ENCODE data around the gene KCND3. TPM values are rescaled to one million over a fixed set of nuclear protein-coding genes. Genes with fewer than 3 reads are reported as not detected.

Gene KCND3
- total RNA-seq, 1 donor from 2014 or later: 2.1 TPM

- H3K4me1 Mint-ChIP-seq (ENCODE audit: unreplicated experiment): peaks cover 5% of the 10 kb centered on the region
- no peak for DNase-seq (ENCODE audit: extremely low spot score, unreplicated experiment)
- H3K27ac Mint-ChIP-seq (ENCODE audit: unreplicated experiment): no peak overlapping the region
- H3K4me3 Mint-ChIP-seq (ENCODE audit: unreplicated experiment): no peak overlapping the region
- no peaks in the 10 kb centered on the region for H3K27me3 Mint-ChIP-seq (ENCODE audit: unreplicated experiment)
- no peak for TF ChIP-seq CTCF (IDR thresholded peaks at IDR 0.05)
- no peaks in the 10 kb centered on the region for H3K36me3 Mint-ChIP-seq (ENCODE audit: unreplicated experiment)
- H3K9me3 Mint-ChIP-seq (ENCODE audit: unreplicated experiment): no peaks in the 10 kb centered on the region
Measured at GRCh38 chr1:111943846-111944749, 45.4 kb downstream of the KCND3 start.

GRCh38 chr1:111943066-111943465, 46.4 kb downstream of the KCND3 start:
- no peaks in the 10 kb centered on the region for H3K9me3 Mint-ChIP-seq (ENCODE audit: unreplicated experiment)
- no peaks in the 10 kb centered on the region for H3K27me3 Mint-ChIP-seq (ENCODE audit: unreplicated experiment)
- H3K4me3 Mint-ChIP-seq (ENCODE audit: unreplicated experiment): no peak overlapping the region
- no peak for DNase-seq (ENCODE audit: extremely low spot score, unreplicated experiment)
- H3K4me1 Mint-ChIP-seq (ENCODE audit: unreplicated experiment): no peaks in the 10 kb centered on the region
- H3K27ac Mint-ChIP-seq (ENCODE audit: unreplicated experiment): no peak overlapping the region
- no peaks in the 10 kb centered on the region for H3K36me3 Mint-ChIP-seq (ENCODE audit: unreplicated experiment)
- no peak for TF ChIP-seq CTCF (IDR thresholded peaks at IDR 0.05)

GRCh38 chr1:111938536-111938935, 50.9 kb downstream of the KCND3 start:
- no peak for TF ChIP-seq CTCF (IDR thresholded peaks at IDR 0.05)
- Mint-ChIP-seq H3K27me3 (ENCODE audit: unreplicated experiment) (no peaks in the 10 kb centered on the region), H3K27ac (ENCODE audit: unreplicated experiment) (no peak overlapping the region), H3K4me1 (ENCODE audit: unreplicated experiment) (peaks cover 8% of the 10 kb centered on the region), H3K36me3 (ENCODE audit: unreplicated experiment) (no peaks in the 10 kb centered on the region), H3K9me3 (ENCODE audit: unreplicated experiment) (no peaks in the 10 kb centered on the region), H3K4me3 (ENCODE audit: unreplicated experiment) (no peak overlapping the region)
- DNase-seq (ENCODE audit: extremely low spot score, unreplicated experiment): no peak

GRCh38 chr1:111938123-111938522, 51.3 kb downstream of the KCND3 start:
- Mint-ChIP-seq H3K27me3 (ENCODE audit: unreplicated experiment) (no peaks in the 10 kb centered on the region), H3K9me3 (ENCODE audit: unreplicated experiment) (no peaks in the 10 kb centered on the region), H3K27ac (ENCODE audit: unreplicated experiment) (peak overlapping the region; percentile 51), H3K4me3 (ENCODE audit: unreplicated experiment) (no peak overlapping the region), H3K4me1 (ENCODE audit: unreplicated experiment) (peaks cover 8% of the 10 kb centered on the region), H3K36me3 (ENCODE audit: unreplicated experiment) (no peaks in the 10 kb centered on the region)
- no peak for DNase-seq (ENCODE audit: extremely low spot score, unreplicated experiment)
- TF ChIP-seq CTCF (IDR thresholded peaks at IDR 0.05): no peak

GRCh38 chr1:111937147-111937725, 52.2 kb downstream of the KCND3 start:
- Mint-ChIP-seq H3K4me3 (ENCODE audit: unreplicated experiment) (no peak overlapping the region), H3K4me1 (ENCODE audit: unreplicated experiment) (peaks cover 8% of the 10 kb centered on the region), H3K27ac (ENCODE audit: unreplicated experiment) (no peak overlapping the region), H3K9me3 (ENCODE audit: unreplicated experiment) (no peaks in the 10 kb centered on the region), H3K36me3 (ENCODE audit: unreplicated experiment) (no peaks in the 10 kb centered on the region), H3K27me3 (ENCODE audit: unreplicated experiment) (no peaks in the 10 kb centered on the region)
- TF ChIP-seq CTCF (IDR thresholded peaks at IDR 0.05): no peak
- DNase-seq (ENCODE audit: extremely low spot score, unreplicated experiment): no peak
